Uterus (tissue), 4 donors: ENCODE measurements around the gene CIB4. TPM values are rescaled to one million over a fixed set of nuclear protein-coding genes. Genes with fewer than 3 reads are reported as not detected.
A peak's percentile ranks its signal among the peaks of the same experiment; 100 is the strongest.

ENCODE experiments used
- DNase-seq, 2 donors: peaks; one replicate each; pipeline ENCODE4 v3.0.0-alpha.2; 2019 to 2020
- H3K27ac ChIP-seq, 2 donors: fragments of 200-600 bp; sonication (generic); 1 replicate in 1 of 2; 2 replicates in 1 of 2; pipeline ENCODE4 v1.5.1; 2016 to 2018
- H3K27me3 ChIP-seq, 2 donors: fragments of 200-600 bp; sonication (generic); one replicate each; pipeline ENCODE4 v1.5.1; 2018 to 2019; ENCODE audit warnings: control low read depth in 1 of 2
- H3K36me3 ChIP-seq, 2 donors: fragments of 200-600 bp; sonication (generic); one replicate each; pipeline ENCODE4 v1.5.1; 2019; ENCODE audit warnings: control low read depth in 1 of 2
- H3K4me1 ChIP-seq, 2 donors: fragments of 200-600 bp; sonication (generic); one replicate each; pipeline ENCODE4 v1.5.1; 2018 to 2019; ENCODE audit warnings: control low read depth in 1 of 2
- H3K4me3 ChIP-seq, 2 donors: fragments of 200-600 bp; sonication (generic); 1 replicate in 1 of 2; 2 replicates in 1 of 2; pipeline ENCODE4 v1.5.1; 2018 to 2019; ENCODE audit warnings: mild to moderate bottlenecking in 1 of 2
- H3K9me3 ChIP-seq, 2 donors: fragments of 200-600 bp; sonication (generic); one replicate each; pipeline ENCODE4 v1.5.1; 2019; ENCODE audit warnings: control low read depth in 1 of 2
- CTCF ChIP-seq, 4 experiments: fragments of 200-600 bp in 2 of 4; fragments of 450-650 bp in 2 of 4; sonication (generic) in 2 of 4; IDR thresholded peaks; one replicate each; pipeline ENCODE4 v1.5.1; 2016 to 2019; ENCODE audit warnings: antibody characterized with exemption in 4 of 4, mild to moderate bottlenecking in 2 of 4, moderate library complexity in 1 of 4
- POLR2A ChIP-seq, 2 donors: fragments of 450-650 bp; IDR thresholded peaks; one replicate each; pipeline ENCODE4 v1.6.1; 2016; ENCODE audit warnings: antibody characterized with exemption in 2 of 2, mild to moderate bottlenecking in 1 of 2, moderate library complexity in 1 of 2
- intact Hi-C: fragments of 100-400 bp; cut with DNase I; formaldehyde crosslinking; loops from one replicate; pipeline ENCODE4 v1.15.1; 2023; ENCODE audit warnings: low total_unique reads
- total RNA-seq, 4 donors: library from RNA; depleted of rRNA in 3 of 4; stranded (reverse); fragments of >200 nt in 3 of 4; gene quantifications; one replicate each; pipeline versions ENCODE4 v1.1.0 to v1.2.4, GENCODE V29; 2014 to 2023
- donor health status: DM: yes; HTN: yes; CAD: no.

Gene CIB4
- total RNA-seq, 4 donors from 2014 or later = 0.61 TPM; not detected in 3

- DNase-seq = no peak
- H3K27me3 ChIP-seq = peaks cover 5% of the 10 kb centered on the region in 2 donors
- no peaks in the 10 kb centered on the region for H3K36me3 ChIP-seq
- H3K9me3 ChIP-seq = no peaks in the 10 kb centered on the region
- TF ChIP-seq CTCF (IDR thresholded peaks at IDR 0.05) (no peak), POLR2A (IDR thresholded peaks at IDR 0.05) (no peak)
- no peak overlapping the region for H3K4me3 ChIP-seq
- H3K4me1 ChIP-seq = peaks cover 0 to 8% of the 10 kb centered on the region in 2 donors
- intact Hi-C loops = no loop called here
- H3K27ac ChIP-seq = no peak overlapping the region
These were observed 75.1 kb downstream of the CIB4 start for GRCh38 chr2:26566081-26566375.

GRCh38 chr2:26564121-26564644 lies 77.0 kb downstream of the CIB4 start:
- intact Hi-C loops = no loop called here
- H3K4me3 ChIP-seq = no peak overlapping the region
- H3K27me3 ChIP-seq = peaks cover 5 to 8% of the 10 kb centered on the region in 2 donors
- no peak for DNase-seq
- no peak overlapping the region for H3K27ac ChIP-seq
- no peaks in the 10 kb centered on the region for H3K36me3 ChIP-seq
- peaks cover 0 to 8% of the 10 kb centered on the region in 2 donors for H3K4me1 ChIP-seq
- TF ChIP-seq CTCF (IDR thresholded peaks at IDR 0.05) (no peak), POLR2A (IDR thresholded peaks at IDR 0.05) (no peak)
- H3K9me3 ChIP-seq = no peaks in the 10 kb centered on the region

GRCh38 chr2:26563686-26564085 lies 77.5 kb downstream of the CIB4 start:
- Histone ChIP-seq H3K4me3 (no peak overlapping the region), H3K9me3 (no peaks in the 10 kb centered on the region), H3K27ac (no peak overlapping the region), H3K36me3 (no peaks in the 10 kb centered on the region), H3K27me3 (peaks cover 5 to 8% of the 10 kb centered on the region in 2 donors), H3K4me1 (peaks cover 0 to 8% of the 10 kb centered on the region in 2 donors)
- no peak for DNase-seq
- no peak for TF ChIP-seq CTCF (IDR thresholded peaks at IDR 0.05)
- intact Hi-C loops = no loop called here

GRCh38 chr2:26562811-26563645 lies 78.1 kb downstream of the CIB4 start:
- no peak for DNase-seq
- TF ChIP-seq POLR2A (IDR thresholded peaks at IDR 0.05) = no peak
- no peak for TF ChIP-seq CTCF (IDR thresholded peaks at IDR 0.05)
- no peaks in the 10 kb centered on the region for H3K36me3 ChIP-seq
- H3K27me3 ChIP-seq = peaks cover 5 to 8% of the 10 kb centered on the region in 2 donors
- peak overlapping the region in 1 of 2 donors; percentile 6 for H3K4me3 ChIP-seq
- peaks cover 0 to 8% of the 10 kb centered on the region in 2 donors for H3K4me1 ChIP-seq
- intact Hi-C loops = no loop called here
- no peaks in the 10 kb centered on the region for H3K9me3 ChIP-seq
- H3K27ac ChIP-seq = no peak overlapping the region
